Measurements from ENCODE around the gene TMEM165. TPM values are rescaled to one million over a fixed set of nuclear protein-coding genes. Genes with fewer than 3 reads are reported as not detected.
"Not testable (repeated sequence)": the region's sequence is repeated elsewhere in the genome, so short reads cannot be mapped to it uniquely, and the experiment has no call there.

The TMEM165 gene
- total RNA-seq, 1 experiment from 2014 or later, result 148 TPM

DNA sequence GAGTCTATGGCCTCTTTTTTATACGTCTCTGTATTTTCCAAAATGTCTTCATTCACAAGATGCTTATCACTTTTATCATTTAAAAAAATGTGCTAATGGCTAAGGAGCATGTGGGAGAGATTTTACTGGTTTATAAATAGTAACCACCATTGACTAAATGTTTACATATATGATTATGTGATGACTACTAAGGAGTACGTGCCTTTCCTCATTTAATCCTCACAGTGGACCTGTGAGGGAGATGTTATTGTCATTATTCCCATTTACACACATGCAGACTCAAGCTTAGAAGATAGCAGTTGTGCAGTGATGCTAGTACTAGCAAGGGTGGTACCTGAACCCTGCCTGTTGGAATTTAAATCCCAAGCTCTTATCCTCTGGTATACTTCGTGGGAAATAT is 47.3 kb upstream of the TMEM165 start:
- peaks cover 49% of the 10 kb centered on the region for H3K4me1 ChIP-seq (ENCODE audit: insufficient read depth, low read length)
- peak overlapping the region; percentile 96 for H3K4me2 ChIP-seq (ENCODE audit: low read length)
- DNase-seq (peak; percentile 91), ATAC-seq (peak; percentile 43)
- H2AFZ ChIP-seq (ENCODE audit: low read length), result no peak overlapping the region
- no peaks in the 10 kb centered on the region for H3K9me3 ChIP-seq (ENCODE audit: low read length)
- no peak for TF ChIP-seq EZH2phosphoT487 (IDR thresholded peaks at IDR 0.05; ENCODE audit: borderline replicate concordance, low read length)
- TF ChIP-seq, protein P1, sequence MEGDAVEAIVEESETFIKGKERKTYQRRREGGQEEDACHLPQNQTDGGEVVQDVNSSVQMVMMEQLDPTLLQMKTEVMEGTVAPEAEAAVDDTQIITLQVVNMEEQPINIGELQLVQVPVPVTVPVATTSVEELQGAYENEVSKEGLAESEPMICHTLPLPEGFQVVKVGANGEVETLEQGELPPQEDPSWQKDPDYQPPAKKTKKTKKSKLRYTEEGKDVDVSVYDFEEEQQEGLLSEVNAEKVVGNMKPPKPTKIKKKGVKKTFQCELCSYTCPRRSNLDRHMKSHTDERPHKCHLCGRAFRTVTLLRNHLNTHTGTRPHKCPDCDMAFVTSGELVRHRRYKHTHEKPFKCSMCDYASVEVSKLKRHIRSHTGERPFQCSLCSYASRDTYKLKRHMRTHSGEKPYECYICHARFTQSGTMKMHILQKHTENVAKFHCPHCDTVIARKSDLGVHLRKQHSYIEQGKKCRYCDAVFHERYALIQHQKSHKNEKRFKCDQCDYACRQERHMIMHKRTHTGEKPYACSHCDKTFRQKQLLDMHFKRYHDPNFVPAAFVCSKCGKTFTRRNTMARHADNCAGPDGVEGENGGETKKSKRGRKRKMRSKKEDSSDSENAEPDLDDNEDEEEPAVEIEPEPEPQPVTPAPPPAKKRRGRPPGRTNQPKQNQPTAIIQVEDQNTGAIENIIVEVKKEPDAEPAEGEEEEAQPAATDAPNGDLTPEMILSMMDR (conservative IDR thresholded peaks at IDR 0.05; ENCODE audit: low read depth, low read length), result no peak
- no peak for TF ChIP-seq EZH2 (IDR thresholded peaks at IDR 0.05; ENCODE audit: low read length, unreplicated experiment)
- H3K9me2 ChIP-seq (replicated peaks; ENCODE audit: low read length), result no peaks in the 10 kb centered on the region
- no peaks in the 10 kb centered on the region for H3K36me3 ChIP-seq (ENCODE audit: low read depth, low read length)
- peaks cover 25% of the 10 kb centered on the region; the same call in 1 of the 2 replicates for H3K79me2 ChIP-seq (ENCODE audit: low read length)
- no TSS peak for BruUV-seq (replicated peaks)
- peak overlapping the region; percentile 23; the same call in 1 of the 2 replicates for H3K4me3 ChIP-seq (ENCODE audit: low read length)
- no peaks in the 10 kb centered on the region for H3K27me3 ChIP-seq (ENCODE audit: low read length)
- H3F3A ChIP-seq (ENCODE audit: low read length, unreplicated experiment), result no peaks in the 10 kb centered on the region
- intact Hi-C loops (cut with micrococcal nuclease), result loop anchor here (1.0 to 5.0 kb wide), 7 partner anchors 10 to 519 kb away; no protein-coding TSS in a partner anchor
- peak overlapping the region; percentile 42 for H3K9ac ChIP-seq (ENCODE audit: low read length)
- ChIA-PET CTCF (no interaction called here), POLR2A (ENCODE audit: unreplicated experiment) (no interaction called here)
- H4K20me1 ChIP-seq (ENCODE audit: low read length), result no peaks in the 10 kb centered on the region
- peak overlapping the region; percentile 79 for H3K27ac ChIP-seq (ENCODE audit: low read length)

DNA sequence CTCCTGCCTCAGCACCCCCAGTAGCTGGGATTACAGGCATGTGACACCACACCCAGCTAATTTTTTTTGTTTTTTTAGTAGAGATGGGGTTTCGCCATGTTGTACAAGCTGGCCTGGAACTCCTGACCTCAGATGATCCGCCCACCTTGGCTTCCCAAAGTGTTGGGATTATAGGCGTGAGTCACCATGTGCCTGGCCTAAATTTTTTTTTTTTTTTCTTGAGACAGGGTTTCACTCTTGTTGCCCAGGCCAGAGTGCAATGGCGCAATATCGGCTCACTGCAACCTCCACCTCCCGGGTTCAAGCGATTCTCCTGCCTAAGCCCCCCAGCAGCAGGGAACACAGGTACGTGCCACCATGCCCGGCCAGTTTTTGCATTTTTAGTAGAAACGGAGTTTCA is 44.9 kb upstream of the TMEM165 start:
- H3K4me2 ChIP-seq (ENCODE audit: low read length); H4K20me1 ChIP-seq (ENCODE audit: low read length); H3K9ac ChIP-seq (ENCODE audit: low read length); BruUV-seq (replicated peaks); H3K36me3 ChIP-seq (ENCODE audit: low read depth, low read length); H3K9me2 ChIP-seq (replicated peaks; ENCODE audit: low read length); H3K9me3 ChIP-seq (ENCODE audit: low read length); ATAC-seq; H3K27me3 ChIP-seq (ENCODE audit: low read length); H2AFZ ChIP-seq (ENCODE audit: low read length); intact Hi-C loops (cut with micrococcal nuclease); POLR2A ChIA-PET (ENCODE audit: unreplicated experiment); H3K27ac ChIP-seq (ENCODE audit: low read length); H3F3A ChIP-seq (ENCODE audit: low read length, unreplicated experiment); H3K4me3 ChIP-seq (ENCODE audit: low read length): not testable (repeated sequence)
- H3K79me2 ChIP-seq (ENCODE audit: low read length), result peaks cover 25% of the 10 kb centered on the region; the same call in 1 of the 2 replicates
- DNase-seq, result peak; percentile 58
- H3K4me1 ChIP-seq (ENCODE audit: insufficient read depth, low read length), result peaks cover 41% of the 10 kb centered on the region
- CTCF ChIA-PET, result interaction anchor here (0.7 kb wide), 1 partner anchor 166 kb away, joined by 3 read pairs; no protein-coding TSS in a partner anchor

DNA sequence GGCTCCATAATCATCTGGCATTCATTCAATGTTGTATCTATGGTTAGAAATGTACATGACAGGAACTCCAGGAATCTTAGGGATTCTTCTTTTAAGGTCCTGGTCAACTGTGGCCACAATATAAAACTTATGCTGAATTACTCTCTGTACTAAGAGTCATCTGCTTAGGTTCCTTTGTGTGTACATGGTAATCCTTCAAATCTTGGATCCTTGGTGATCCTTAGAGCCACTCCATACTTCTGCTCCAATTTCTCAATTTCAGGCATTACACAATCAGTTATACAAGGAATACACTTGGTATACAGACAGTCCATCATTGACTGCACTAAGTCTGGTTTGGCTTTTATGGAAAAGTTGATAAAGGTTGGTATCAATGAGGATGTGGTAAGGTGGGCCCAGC is 43.9 kb upstream of the TMEM165 start:
- ChIA-PET POLR2A (ENCODE audit: unreplicated experiment) (interaction anchor here (0.6 kb wide), 1 partner anchor 27 kb away, joined by 3 read pairs; no protein-coding TSS in a partner anchor), CTCF (no interaction called here)
- BruUV-seq (replicated peaks), result no TSS peak
- Histone ChIP-seq H2AFZ (ENCODE audit: low read length) (no peak overlapping the region), H3K9me2 (replicated peaks; ENCODE audit: low read length) (no peaks in the 10 kb centered on the region), H3K4me1 (ENCODE audit: insufficient read depth, low read length) (peaks cover 44% of the 10 kb centered on the region), H3K27me3 (ENCODE audit: low read length) (no peaks in the 10 kb centered on the region), H4K20me1 (ENCODE audit: low read length) (no peaks in the 10 kb centered on the region), H3K79me2 (ENCODE audit: low read length) (peaks cover 23% of the 10 kb centered on the region; the same call in 1 of the 2 replicates), H3K9me3 (ENCODE audit: low read length) (no peaks in the 10 kb centered on the region), H3K9ac (ENCODE audit: low read length) (no peak overlapping the region), H3K36me3 (ENCODE audit: low read depth, low read length) (no peaks in the 10 kb centered on the region), H3K4me2 (ENCODE audit: low read length) (no peak overlapping the region), H3K27ac (ENCODE audit: low read length) (no peak overlapping the region), H3K4me3 (ENCODE audit: low read length) (no peak overlapping the region), H3F3A (ENCODE audit: low read length, unreplicated experiment) (no peaks in the 10 kb centered on the region)
- DNase-seq (no peak), ATAC-seq (no peak)
- TF ChIP-seq, protein P1 (conservative IDR thresholded peaks at IDR 0.05; ENCODE audit: low read depth, low read length), result no peak
- TF ChIP-seq EZH2 (IDR thresholded peaks at IDR 0.05; ENCODE audit: low read length, unreplicated experiment) (no peak), EZH2phosphoT487 (IDR thresholded peaks at IDR 0.05; ENCODE audit: borderline replicate concordance, low read length) (no peak)
- intact Hi-C loops (cut with micrococcal nuclease), result no loop called here

Measured in PC-3 (cell line).